CD4-positive, alpha-beta T cell treated with Interleukin-21 for 1 hour (primary cell): ENCODE data around the gene C20orf202.

Experiments
- DNase-seq: peaks from one replicate; pipeline ENCODE4 v3.0.0-alpha.2; 2020

Gene C20orf202

DNA sequence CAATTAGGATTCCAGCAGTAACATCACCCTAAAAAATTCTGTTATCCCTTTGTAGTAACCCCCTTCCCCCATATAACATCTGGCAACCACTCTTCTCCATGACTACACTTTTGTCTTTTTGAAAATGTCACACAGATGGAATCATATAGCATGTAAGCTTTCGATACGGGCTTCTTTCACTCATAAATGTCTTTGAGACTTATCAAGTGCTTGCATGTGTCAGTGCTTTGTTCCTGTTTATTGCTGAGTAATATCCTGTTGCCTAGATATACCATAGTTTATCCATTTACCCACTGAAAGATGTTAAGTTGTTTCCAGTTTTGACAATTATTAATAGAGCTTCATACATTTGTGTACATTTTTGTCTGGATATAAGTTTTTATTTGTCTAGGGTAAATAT lies 52.4 kb downstream of the C20orf202 start:
- DNase-seq: no peak
